Measurements from ENCODE around the gene EHD1.

DNA sequence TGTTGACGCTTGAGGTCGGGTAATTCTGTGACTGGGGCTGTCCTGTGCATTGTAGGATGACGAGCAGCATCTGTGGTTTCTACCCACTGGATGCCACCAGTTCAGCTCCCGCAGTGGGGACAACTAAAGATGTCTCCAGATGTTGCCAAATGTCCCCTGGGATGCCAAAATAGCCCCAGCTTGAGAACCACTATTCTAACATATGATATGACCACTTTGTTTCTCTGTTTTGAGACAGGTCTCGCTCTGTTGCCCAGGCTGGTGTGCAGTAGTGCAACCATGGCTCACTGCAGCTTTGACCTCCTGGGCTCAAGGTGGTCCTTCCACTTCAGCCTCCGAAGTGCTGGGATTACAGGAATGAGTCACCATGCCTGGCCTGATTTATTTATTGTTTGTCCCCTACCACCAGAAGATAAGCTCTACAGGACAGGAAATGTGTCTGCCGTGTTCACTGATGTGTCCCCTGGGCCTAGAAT, 63.7 kb downstream of the EHD1 start:
- TF ChIP-seq, protein P1, sequence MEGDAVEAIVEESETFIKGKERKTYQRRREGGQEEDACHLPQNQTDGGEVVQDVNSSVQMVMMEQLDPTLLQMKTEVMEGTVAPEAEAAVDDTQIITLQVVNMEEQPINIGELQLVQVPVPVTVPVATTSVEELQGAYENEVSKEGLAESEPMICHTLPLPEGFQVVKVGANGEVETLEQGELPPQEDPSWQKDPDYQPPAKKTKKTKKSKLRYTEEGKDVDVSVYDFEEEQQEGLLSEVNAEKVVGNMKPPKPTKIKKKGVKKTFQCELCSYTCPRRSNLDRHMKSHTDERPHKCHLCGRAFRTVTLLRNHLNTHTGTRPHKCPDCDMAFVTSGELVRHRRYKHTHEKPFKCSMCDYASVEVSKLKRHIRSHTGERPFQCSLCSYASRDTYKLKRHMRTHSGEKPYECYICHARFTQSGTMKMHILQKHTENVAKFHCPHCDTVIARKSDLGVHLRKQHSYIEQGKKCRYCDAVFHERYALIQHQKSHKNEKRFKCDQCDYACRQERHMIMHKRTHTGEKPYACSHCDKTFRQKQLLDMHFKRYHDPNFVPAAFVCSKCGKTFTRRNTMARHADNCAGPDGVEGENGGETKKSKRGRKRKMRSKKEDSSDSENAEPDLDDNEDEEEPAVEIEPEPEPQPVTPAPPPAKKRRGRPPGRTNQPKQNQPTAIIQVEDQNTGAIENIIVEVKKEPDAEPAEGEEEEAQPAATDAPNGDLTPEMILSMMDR (IDR thresholded peaks at IDR 0.05), result no peak
- no peak for TF ChIP-seq POLR2A (IDR thresholded peaks at IDR 0.05)

All from esophagus squamous epithelium (tissue), 4 donors.